Fibroblast of skin of back (primary cell): ENCODE measurements around the gene SUPT3H.
"Not testable (repeated sequence)": the region's sequence is repeated elsewhere in the genome, so short reads cannot be mapped to it uniquely, and the experiment has no call there.

Source experiments
- DNase-seq: peaks from one replicate; pipeline ENCODE4 v3.0.0-alpha.2; 2013

The SUPT3H gene

DNA sequence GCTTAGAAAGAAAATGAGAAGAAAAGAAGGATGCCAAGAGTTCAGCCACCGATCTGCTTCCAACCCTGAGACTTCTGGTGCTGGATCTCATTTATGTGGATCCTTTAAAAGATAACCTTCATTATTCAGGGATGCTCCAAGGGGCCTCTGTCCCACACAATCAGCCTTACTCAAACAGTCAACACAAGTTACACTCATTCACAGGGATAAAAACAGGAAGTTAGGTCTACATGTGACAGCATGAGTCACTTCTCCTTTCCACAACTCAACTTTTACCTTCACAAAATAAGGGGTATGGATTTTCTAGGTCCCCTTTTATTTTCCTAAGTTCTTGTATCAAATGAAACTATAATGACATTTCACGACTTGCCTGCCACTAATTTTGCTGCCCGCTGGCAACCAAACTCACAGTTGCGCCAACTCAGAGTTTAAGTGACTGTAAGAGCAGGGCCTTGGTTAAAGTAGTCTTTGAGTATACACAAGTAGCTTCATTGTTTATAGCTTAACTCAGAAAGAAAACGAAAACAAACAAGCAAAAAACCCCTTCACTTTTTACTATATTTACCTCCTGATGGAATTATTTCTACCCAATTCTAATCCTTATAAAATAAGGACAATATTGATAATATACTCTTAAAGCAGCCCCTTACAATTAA, 328.4 kb downstream of the SUPT3H start:
- peak; percentile 17 for DNase-seq

GRCh38 chr6:45047573-45047972, 330.2 kb downstream of the SUPT3H start:
- DNase-seq, result no peak

- no peak for DNase-seq
Measured at GRCh38 chr6:45045253-45045601, 332.5 kb downstream of the SUPT3H start.

DNA sequence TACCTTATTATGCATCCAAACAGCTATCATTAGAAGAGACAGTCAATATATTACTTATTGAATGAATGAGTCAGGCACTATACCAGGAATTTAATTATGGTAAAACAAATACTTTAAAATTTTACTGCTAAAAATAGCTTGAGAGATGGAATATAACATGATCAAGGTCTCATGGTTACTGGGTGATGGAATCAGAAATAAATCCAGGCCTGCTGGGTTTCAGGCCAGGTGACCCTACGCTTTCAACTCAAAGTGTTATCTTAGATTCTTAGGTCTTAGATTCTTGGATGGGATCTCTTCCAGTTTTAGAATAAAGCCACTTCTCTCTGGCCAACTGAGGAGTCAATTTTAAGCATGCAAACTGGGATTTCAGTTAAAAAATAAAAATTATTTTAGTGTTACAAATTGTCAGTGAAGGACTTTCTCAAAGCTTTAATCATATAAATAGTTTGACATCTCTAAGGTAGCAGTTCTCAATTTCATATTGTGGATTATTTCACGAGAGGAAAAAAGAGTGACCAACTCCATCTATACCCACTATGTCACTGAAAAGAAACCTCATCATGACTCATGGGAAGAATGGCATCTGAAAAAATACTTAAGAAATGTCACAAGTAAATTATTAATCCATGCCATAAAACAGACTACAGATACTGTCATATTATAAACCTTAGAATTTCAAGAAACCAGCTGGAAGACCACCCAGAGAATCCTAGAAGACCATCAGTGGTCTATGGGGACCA, 333.1 kb downstream of the SUPT3H start:
- DNase-seq, result peak; percentile 49

- DNase-seq, result no peak
Measured at GRCh38 chr6:45044086-45044485, 333.6 kb downstream of the SUPT3H start.

GRCh38 chr6:45042673-45043072, 335.1 kb downstream of the SUPT3H start:
- DNase-seq, result not testable (repeated sequence)

DNA sequence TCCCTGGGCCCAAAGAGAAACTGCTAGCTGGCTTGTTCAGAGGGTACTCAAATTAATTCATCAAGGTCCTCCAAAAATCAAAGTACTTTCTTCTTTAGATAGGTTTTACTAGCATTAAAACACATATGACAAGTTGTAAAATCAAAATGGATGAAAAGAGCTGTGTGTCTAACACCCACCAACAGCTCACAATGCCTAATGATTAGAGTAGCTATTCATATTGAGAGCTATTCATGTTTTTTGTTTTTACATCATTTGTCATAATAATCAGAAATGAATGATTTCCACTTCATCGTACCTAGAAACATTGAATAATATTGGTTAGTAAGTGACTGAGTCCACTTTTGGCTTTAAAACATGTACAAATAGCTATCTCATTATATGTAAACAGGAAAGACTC, 339.5 kb downstream of the SUPT3H start:
- no peak for DNase-seq

GRCh38 chr6:45036103-45036502, 341.6 kb downstream of the SUPT3H start:
- no peak for DNase-seq

DNA sequence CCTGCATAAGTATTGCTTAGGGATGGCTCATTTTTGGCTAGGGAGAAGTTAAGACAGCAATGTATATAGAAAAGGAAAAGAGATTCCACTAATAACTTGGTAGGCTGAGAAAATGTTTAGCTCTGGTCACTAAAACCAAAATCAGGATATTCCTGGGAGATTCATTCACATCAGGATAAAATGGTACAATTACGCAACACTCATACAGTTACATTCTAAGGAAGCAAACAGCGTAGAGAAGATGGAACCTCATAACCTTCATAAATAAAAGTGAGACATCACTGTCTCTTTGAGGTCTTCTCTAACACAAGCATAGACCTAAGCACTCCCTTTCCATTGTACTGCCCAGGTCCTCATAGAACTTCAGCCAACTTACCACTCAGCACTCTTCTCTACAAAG, 345.3 kb downstream of the SUPT3H start:
- DNase-seq, result no peak

GRCh38 chr6:45031601-45032000, 346.1 kb downstream of the SUPT3H start:
- no peak for DNase-seq

DNA sequence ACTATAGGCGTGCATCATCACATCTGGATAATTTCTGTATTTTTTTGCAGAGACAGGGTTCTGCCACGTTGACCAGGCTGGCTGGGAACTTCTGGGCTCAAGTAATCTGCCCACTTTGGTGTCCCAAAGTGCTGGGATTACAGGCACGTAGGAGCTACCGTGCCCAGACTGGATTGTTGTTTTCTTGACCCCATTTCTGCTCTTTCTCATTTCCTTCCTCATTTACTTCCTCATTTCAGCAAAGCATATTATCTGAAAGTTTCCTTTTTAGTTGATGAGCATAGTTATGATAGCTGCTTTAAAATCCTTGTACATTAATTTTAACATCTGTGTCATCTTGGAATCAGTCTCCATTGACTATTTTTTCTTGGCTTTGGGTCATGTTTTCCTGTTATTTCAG, 350.6 kb downstream of the SUPT3H start:
- no peak for DNase-seq

DNA sequence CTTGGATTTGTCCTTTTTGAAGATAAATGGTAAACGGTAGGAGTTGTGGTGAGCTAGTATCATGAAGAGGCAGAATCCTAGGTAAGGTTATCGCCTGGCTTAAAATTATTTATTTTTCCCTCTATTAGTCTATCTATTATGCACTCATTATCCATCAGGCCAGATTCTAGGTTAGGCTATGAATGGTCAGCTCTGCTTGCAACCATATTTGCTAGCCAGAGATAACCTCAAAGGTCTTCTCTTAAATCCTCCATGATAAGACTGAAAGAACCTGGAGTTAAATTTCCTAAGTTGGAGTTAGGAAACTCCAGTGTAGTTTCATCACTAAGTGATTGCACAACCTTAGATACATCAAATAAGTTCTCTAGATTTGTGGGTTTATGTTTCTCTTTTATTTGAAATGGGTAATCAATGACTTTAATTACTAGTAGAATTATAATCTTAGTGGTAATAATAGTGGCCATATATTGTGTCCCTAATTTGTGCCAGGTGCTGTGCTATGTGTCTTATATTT, 351.7 kb downstream of the SUPT3H start:
- no peak for DNase-seq

- no peak for DNase-seq
Measured at GRCh38 chr6:45024610-45025009, 353.1 kb downstream of the SUPT3H start.

DNA sequence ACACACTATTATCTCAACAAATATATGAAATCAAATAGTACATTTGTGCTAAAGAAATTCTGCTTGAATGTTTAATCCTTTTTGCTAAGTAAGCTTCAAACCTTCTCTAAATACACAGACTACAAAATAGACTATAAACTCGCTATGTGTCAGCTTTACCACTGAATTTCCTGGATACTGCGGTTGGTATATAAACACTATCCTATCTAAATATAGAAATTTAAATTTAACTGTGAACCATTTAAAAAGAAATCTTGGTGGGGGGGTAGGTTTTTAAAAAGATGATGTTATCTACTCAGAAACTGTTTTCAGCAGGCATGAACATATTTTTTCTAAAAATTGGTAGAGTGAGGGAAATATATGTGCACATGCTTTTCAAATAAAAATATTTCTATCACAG, 356.1 kb downstream of the SUPT3H start:
- peak; percentile 69 for DNase-seq

GRCh38 chr6:45012687-45013086, 365.0 kb downstream of the SUPT3H start:
- DNase-seq, result no peak

- DNase-seq, result no peak
Measured at GRCh38 chr6:45009576-45009975, 368.2 kb downstream of the SUPT3H start.

- DNase-seq, result no peak
Measured at GRCh38 chr6:45006893-45007292, 370.8 kb downstream of the SUPT3H start.

DNA sequence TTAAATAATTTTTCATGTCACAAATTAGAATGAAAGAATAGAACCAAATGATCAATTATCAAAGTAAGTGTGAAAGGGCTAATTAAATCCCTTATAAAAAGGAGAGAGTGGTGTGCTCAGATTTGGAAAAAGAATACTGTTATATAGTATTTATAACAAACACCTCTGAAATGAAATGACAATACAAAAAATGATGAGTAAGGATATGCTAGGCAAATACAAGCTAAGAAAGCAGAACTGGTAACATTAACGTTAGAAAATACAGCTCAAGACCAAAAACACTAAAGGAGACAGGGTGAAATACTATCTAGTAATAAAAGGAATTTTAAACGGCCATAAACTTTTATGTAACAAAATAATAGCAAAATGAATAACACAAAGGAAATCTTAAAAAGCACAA, 373.8 kb downstream of the SUPT3H start:
- DNase-seq, result no peak

DNA sequence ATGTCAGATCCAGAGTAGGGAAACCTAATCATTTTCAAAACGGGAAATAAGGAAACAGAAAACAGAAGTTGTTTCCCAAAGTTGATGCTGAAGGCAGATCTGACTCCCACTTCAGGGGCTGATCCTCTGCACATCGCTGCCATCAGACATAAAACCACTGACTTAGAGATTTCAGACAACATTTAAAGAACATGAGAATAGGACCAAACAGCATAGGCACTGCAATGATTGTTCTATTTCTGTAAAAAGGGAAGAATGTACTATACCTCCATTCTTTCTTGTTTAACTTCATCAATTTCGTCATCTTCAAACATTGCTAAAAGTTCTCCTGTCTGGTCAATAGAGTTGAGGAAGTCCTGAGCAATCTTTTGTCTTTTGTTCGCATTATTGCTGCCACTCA, 374.3 kb downstream of the SUPT3H start:
- DNase-seq, result no peak

DNA sequence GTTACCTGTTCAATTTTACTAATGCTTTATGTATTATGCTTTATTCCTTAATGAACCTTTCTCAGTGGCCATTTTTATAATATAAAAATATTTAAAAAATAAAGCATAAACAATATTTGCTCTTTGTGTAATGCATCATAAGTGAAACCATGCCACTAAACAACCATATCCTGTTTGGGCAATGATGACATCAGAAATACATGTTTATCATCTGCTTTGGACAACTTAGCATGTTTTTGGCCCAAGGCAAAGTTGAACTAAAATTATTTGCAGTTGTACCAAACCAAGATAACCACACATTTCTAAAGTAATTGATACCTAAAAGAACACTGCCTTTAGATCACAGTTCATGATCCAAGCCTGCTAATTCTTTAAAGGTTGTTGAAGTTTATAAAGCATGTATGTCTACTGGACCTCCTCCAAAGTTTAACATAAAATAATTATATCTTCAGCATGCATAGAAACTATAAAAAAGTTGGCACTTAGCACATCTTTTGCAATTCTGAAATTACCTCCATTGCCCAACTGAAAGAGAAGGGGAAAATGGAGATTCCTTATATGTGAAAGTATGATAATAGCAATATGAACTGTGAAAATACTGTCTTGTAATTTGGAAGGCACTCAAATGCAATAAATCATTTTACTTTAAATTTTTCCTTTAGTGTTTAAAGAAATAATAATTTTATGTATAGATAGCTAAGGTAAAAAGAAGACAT, 375.2 kb downstream of the SUPT3H start:
- DNase-seq, result no peak

- DNase-seq, result no peak
Measured at GRCh38 chr6:45001663-45002062, 376.1 kb downstream of the SUPT3H start.

DNA sequence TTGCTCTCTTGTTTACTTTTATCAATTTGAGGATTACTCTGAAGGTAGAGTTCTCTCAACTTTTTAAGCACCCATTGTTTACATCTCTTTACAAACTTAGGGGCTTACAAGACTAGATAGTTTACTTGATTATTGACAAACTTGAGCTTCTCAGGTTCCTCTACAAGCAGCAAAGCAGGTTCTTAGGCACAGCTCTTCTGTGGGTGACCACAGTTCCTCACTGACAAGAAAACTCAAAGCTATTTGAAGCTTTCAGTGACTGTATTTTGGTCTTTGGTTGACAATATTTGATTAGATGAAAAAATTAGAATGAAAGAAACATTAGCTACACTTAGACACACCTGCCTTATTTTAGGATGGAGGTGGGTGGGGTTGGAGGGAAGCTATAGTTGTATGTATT, 376.9 kb downstream of the SUPT3H start:
- DNase-seq, result no peak

DNA sequence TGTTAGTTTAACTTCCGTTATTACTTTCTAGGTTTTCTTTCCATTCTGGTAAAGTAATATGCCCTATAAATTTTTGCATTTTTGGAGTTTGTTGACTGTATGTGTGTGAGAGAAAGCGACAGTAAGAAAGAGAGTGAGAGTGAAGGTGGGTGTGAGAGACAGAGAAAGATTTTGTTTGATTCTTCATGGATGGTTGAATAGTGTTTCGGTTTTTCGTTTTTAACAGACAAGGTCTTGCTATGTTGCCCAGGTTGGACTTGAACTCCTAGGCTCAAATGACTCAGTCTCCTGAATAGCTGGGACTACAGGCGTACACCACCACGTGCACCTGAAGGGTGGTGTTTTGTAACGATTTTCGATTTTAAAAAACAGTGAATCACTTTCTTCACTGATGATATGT, 378.7 kb downstream of the SUPT3H start:
- DNase-seq, result no peak
